GM19452 (cell line): ENCODE results near the gene GPR89B.
"Not testable (repeated sequence)": the region's sequence is repeated elsewhere in the genome, so short reads cannot be mapped to it uniquely, and the experiment has no call there.

ENCODE experiments used
- ATAC-seq: cut with Tn5 transposase; IDR thresholded peaks from one replicate; pipeline ENCODE4 v1.9.1; 2021; ENCODE audit not compliant: unreplicated experiment

The GPR89B gene

DNA sequence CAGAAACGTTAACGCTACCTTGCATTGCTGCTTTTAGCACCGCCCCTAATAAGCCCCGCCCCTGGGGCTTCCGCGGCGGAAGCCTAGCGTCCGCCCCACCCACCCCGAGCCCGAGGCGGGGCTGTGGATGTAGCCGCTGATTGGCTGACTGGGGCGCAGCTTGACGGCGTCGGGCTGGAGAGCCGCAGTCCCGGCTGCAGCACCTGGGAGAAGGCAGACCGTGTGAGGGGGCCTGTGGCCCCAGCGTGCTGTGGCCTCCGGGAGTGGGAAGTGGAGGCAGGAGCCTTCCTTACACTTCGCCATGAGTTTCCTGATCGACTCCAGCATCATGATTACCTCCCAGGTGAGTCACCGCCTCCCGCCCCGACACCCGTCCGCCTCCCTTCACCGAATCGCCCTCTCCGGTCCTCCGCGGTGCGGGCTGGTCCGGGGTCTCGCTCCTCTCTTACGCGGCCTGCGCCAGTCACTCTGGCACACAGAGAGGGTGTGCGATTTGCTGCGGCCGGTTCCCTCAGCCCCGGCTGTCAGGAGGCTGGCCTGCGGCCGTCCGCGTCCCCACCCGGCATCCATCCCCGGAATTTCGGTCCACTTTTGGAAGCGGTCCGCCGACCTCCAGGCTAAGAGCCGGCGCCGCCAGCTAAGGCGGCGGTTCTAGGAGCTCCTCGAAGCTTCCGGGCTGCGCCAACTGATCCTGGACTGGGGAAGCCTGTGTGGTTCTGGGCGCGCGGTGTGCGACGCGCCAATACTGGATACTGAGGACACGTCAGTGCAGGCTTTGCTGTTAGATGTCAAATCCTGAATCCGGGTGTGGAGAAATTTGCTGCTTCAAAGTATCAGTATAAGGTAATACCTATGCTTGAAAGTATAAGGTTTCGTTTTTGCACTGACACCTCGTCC is at the start of gene GPR89B:
TSS of gene GPR89B (plus strand) at position 185 of the 897 bp plus-strand sequence. CDS start at position 302, 117 bp downstream.
- ATAC-seq, result peak; percentile 97

DNA sequence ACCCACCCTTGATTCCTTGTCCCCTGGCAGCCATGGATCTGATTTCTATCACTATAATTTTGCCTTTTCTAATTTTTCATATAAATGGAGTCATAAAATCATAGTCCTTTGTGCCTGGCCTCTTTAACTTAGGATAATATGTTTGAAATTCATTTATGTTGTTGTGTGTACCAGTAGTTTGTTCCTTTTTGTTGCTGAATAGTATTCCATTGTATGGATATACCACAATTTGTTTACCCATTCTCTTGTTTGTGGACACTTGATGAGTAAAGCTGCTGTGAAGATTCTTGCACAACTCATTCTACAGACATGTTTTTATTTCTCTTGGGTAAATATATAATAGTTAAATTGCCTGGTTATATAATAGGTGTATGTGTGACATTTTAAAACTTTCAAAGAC is 48.3 kb upstream of the GPR89B start:
- no peak for ATAC-seq

DNA sequence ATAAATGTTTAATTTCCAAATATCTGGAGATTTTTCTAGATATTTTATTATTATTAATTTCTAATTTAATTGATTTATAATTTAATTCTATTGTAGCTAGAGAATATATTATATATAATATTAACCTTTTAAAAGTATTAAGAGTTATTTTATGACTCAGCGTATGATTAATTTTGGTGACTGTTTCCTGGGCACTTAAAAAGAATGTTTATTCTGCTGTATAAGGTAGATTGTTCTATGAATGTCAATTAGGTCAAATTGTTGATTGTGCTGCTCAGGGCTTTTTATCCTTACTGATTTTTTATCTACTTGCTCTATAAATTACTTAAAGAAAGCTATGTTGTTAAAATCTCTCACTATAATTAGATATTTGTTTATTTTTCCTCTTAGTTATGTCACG is 45.7 kb upstream of the GPR89B start:
- ATAC-seq, result no peak

DNA sequence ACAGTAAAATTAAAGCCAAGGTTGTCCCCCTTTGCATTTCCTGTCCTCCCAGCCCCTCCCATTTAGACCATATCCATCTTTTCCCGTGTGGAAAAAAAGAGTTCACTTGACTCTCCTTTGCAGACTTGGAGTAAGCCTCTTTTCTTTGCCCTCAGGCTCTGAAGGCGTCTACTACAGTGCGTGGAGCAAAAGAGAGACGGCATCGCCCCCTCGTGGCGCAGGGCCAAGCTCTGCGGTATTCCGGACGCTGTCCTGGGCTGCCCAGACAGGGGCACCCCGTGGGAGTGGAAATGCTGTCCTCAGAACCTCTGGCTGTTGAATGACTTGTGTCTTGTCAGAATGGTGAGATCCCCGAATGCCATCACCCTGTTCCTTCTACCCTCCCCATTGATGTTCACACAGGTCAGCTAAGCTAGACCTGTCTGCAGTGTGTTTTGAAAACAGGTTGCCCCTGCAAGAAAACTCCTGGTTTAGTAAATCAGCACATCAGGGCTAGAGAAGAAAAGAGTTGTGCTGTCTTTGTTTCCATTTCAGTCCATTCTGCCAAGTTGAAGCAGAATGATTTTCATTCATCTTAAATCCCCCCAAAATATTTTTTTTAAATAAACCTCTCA is 37.9 kb upstream of the GPR89B start:
- no peak for ATAC-seq

DNA sequence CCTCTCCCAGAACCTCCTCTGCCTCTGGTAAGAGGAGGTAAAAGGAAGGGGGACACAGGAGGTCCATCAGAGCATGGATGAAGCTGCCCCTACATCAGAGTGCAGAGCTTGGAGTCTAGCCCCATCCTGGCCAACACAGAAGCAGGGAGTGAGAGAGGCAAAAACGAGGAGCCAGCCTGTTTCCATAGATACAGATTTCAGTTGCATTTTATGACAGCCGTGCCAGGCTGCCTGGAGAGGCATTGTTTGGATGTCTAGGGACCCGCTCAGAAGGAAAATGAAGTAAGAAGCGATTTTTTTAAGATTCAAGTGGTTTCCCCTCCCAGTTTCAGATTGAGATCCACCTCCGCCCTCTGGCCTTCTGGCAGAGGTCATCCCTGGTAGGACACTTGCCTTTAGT is 37.1 kb upstream of the GPR89B start:
- no peak for ATAC-seq

DNA sequence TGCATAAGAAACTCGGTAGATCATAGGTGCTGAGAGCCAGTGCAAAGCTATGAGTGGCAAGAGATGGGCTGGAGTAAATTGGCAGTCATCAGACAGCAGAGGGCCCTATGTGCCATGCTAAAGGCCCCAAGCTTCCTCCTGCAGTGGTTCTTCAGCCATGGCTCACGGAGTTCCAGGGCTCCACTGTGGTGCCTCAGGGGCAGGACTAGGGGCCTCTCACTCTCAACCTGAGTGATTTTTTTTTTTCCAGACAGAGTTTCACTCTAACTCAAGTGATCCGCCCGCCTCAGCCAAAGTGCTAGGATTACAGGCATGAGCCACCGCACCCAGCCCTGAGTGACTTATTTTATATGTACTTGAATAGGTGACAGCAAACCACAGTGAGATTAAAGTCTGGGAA is 36.0 kb upstream of the GPR89B start:
- no peak for ATAC-seq

DNA sequence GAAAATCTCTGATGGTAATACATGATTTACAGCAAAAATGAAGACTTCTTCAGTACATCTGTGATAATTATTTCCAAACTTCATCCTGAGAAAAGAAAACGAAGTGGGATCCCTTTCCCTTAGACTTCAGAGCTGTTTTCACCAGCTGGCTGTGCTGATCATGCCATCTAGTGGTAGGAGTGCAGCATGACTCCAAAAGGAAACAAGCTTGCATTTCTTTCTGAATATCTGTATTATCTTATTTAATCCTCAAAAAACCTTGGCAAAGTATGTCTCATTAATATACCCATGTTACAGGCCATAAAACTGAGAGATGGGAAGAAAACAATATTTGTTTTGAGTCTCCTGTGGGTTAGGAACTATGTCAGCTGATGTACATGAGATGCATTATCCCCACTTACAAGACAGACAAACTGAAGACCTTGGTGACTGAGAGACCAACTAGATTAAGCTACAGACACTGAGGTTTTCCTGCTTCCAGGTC is 35.4 kb upstream of the GPR89B start:
- no peak for ATAC-seq

DNA sequence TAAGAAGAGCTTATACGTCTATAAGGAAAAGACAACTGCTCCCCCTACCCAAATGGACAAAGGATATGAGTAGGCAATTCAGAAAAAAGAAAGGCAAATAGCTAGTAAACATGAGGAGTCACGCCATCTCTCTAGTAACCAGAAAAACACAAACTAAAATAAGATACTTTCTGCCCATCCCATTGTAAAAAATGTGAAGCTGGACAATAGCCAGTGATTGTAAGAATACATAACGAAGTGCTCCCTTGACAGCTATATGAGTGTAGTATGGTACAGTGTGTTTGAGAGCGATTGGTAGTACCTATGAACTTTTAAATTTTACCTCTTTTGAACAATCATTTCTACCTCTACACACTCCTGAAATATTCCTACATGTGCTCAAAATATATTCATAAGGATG is 33.1 kb upstream of the GPR89B start:
- no peak for ATAC-seq

DNA sequence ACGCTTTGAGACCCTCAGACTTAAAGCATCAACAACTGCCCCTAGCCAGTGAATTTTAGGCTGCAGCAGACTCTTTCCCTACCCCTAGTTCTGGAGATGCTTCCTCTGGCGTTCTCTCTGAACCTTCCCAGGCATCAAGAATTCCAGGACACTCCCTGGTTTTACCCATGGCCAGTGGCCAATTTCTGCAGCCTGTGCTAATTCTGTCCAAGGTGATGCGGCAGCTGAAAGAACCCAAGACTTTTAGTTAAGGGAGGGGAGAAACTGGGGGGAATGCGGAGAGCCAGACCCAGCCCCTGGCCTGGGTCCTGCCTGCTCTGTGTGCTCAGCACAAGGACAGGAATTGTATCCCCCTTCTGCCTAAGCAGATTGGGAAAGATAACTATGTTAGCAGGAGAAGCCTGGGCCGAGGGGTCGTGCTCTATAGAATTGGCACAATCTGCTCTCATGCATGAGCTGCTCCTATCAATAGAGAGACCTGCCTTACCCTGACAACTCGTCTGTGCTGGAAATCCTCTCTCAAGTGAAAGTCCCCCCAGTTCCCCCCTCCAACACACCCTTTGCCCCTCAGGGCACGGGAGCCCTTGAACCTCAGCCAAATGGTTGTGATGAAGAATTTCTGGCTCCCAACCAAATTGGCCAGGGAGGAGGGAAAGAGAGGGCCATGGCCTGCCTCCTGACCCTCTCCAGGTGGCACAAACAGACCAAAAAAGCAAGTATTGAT is 31.0 kb upstream of the GPR89B start:
- no peak for ATAC-seq

DNA sequence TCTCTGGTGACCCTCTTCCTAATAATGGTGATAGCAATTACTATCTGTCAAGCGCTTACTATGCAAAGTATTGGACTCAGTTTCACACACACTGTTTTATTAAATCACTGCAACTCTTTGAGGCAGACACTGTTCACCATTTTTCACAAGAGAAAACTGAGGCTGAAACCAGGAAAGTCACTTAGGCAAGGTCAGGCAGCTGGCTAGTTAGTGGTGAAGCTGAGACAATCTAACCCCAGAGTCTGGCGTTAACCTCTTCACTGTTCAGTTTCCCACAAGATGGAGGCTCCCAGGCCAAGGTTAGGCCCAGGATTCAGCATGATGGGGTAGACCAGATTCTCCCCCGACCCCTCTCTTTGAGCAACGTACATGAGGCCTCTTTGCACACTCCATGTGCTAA is 30.4 kb upstream of the GPR89B start:
- ATAC-seq, result no peak

DNA sequence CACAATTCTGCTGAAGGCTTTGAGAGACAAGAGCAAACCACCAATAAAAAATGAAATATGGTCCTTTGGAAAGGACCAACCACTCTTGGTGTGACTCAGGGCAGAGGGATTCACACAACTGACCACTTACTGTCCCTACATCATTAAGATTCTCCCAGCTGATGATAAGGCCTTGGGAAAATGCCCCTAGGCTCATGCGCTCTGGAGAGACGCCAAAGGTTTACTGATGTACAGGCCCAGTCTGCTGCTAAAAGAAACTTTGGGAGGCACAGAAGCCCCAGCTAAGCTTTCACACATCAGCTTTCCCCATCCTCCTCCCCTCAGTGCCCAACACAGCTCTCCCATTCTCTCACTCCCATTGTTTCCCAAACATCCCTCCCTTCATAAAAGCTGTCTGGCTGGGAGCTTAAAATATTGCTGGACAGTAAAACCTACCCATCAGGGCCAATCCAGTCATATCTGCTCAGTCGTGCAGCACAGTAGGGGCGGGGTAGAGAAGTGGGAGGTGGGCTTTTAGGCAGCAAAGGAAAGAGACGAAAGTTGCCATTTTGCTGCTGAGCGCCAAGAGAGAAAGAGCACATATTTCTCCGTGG is 25.9 kb upstream of the GPR89B start, which contains the start of gene GJA8:
TSS of gene GJA8 (plus strand) at position 543 of the 593 bp plus-strand sequence. CDS start 5,161 bp downstream, outside the sequence.
- no peak for ATAC-seq

DNA sequence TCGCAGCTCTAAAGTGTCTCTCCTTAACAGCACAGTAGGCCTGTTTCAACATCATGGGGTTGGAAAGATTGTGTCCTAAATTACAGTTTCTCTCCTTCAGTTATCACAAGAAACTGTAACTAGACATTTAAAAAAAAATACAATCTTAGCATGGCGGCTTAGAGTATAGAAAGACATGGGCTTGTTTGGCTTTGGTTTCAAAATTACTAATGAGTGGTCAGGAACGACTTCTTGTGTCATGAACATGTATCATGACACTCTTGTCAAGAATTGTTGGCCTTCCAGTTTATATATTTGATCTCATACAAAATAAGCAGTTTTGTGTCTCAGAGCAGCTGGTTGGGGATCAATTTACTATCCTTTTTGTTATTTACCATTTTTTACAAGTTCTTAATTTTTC is 23.5 kb upstream of the GPR89B start:
- ATAC-seq, result no peak

DNA sequence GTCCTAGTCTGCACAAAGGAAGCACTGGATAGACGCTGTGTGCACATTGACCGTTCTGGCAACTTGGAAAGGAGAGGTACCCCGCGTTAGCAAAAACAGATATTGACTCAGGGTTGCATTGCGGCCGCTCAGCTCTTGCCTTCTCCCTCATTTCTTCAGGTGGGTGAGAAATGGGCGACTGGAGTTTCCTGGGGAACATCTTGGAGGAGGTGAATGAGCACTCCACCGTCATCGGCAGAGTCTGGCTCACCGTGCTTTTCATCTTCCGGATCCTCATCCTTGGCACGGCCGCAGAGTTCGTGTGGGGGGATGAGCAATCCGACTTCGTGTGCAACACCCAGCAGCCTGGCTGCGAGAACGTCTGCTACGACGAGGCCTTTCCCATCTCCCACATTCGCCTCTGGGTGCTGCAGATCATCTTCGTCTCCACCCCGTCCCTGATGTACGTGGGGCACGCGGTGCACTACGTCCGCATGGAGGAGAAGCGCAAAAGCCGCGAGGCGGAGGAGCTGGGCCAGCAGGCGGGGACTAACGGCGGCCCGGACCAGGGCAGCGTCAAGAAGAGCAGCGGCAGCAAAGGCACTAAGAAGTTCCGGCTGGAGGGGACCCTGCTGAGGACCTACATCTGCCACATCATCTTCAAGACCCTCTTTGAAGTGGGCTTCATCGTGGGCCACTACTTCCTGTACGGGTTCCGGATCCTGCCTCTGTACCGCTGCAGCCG is 20.3 kb upstream of the GPR89B start:
- ATAC-seq, result no peak

DNA sequence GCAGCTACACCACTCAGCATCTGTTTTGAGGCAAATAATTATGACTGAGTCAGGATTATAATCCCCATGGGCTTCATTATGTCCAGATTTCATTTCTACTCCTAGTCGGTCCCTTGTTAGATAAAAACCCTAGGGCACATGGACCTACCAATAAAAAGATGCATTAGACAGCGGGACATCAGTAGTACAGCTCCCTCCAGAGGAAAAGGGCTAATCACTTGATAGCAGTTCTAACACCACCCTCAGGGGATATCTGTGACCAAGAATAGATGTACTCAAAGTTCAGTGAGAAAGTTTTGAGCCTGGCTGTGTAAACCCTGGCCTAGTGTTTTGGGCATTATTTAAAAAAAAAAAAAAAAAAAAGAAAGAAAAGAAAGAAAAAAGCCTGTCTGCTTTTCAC is 15.7 kb upstream of the GPR89B start:
- no peak for ATAC-seq

DNA sequence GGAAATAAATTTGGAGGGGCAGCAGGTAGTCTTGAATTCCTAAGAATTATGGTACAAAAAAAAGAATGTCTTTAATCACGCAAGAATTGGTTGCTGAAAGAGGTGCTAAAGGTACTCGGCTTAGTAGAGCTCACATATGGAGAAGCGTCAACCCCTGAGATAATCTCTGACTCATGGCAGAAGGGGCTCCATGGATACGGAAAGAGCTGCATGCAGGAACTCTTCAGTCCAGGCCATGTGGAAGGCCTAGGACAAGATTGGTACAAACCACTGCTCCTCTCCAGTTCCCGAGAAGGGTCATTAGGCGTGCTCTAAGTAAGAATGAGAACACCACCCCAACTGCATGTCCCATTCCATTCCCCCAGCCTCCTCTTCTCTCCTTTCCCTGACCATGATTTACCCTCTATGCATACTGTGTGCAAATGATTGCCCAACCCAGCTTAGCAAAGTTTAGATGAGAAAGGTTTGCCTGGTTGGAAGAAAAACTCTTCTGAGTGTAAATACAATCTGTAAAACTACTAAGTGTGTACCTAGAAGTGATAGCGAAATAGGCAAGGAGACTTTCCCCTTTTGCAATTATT is 14.8 kb upstream of the GPR89B start:
- ATAC-seq, result no peak

DNA sequence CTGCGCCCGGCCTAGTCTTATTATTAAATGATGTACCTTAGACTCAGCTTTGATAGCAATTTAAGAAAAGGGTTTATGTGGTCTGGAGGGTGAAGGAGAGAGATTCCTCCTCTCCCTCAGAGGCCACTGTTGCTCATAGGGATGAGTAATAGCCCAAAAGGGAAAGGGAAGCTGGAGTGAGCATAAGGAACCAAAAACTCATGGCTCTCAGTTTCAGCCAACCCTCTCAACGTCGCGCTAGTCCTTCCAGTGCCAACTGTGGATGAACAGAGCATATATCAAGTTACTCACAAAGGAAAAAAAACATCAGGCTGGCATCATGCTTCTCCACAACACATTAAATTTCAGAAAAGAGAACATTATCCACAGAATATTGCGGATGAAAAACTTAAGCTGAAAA is 8.3 kb upstream of the GPR89B start:
- no peak for ATAC-seq

DNA sequence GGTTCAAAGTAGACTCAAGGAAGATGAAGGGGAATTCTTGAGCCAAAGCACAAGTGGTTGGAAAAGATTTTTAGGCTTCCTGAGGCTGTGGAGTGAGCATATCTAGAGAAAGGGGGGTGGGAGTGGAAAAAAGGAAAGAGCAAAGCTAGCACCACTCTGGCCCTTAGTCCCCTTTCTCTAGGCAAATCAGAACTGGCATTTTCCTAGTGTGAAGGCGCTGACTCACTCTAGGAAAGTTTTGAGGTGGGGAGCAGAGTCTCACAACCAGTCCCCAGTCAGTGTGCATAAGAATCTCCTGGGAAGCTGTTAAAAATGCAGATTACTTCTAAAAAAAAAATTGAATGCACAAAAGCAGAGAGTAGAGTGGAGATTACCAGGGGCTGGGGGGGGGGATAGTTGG is 3.4 kb upstream of the GPR89B start:
- ATAC-seq, result no peak

DNA sequence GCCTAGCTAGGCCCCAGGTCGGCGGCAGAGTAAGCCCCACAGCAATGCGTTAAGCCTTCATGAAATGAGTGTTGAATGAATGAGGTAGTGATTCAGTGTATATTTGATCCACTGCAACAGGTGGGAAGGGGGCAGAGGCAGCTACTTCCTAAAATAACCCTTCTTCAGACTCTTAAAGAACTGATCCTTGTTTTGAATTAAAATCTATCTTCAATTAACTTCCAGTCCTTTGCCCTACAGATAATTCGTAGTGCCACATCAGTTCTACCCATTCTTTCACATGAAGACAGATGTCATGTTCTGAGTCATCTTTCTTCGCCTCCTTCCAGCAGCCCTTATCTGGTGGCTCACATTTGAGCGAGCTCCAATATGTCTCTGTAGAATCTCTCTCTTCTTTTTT is 1.0 kb upstream of the GPR89B start:
- ATAC-seq, result not testable (repeated sequence)

DNA sequence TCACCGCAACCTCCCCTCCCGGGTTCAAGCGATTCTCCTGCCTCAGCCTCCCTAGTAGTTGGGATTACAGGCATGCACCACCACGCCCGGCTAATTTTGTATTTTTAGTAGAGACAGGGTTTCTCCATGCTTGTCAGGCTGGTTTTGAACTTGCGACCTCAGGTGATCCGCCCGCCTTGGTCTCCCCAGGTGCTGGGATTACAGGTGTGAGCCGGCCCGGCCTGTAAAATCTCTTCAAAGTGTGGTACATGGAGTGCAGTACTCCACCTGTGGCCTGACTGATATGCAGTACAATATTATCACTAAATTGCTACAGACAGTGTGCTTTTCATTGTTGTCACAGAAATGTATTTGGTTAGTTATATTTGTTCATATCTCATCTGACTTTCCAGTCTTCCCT is 531 bp upstream of the GPR89B start:
- not testable (repeated sequence) for ATAC-seq

DNA sequence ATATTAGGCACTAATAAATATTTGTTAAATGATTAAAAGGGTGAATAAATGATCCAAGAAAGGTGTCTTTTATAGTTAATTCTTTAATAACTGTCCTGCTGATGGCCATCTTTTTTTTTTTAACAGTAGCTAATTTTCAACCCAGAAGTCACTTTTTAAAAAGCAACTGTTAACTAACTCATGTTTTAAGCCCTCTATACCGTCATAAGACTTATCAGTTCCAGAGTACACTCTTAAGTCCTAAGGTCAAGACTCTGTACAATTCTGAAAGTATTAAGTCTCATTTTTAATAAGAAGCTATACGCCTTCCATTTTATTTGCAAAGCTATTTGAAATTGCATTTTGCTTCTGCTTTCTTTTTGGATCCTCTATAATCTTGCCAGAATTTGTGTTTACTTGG is 2.9 kb downstream of the GPR89B start:
- ATAC-seq, result not testable (repeated sequence)
